MCF 10A (cell line): Measurements from ENCODE around the gene ACTL8. TPM values are rescaled to one million over a fixed set of nuclear protein-coding genes. Genes with fewer than 3 reads are reported as not detected.

Experiments
- BruUV-seq: library from RNA; stranded (reverse); fragments of 400-500 nt; replicated peaks from 2 replicates; lab custom pipeline; 2021; lab: Mats Ljungman, UMichigan
- CTCF ChIA-PET: fragments of 300-600 bp; sonication (Branson Sonifier 250); formaldehyde crosslinking; extraction: SDS; loops from one replicate; lab custom pipeline; 2021; ENCODE audit warnings: antibody characterized with exemption, inconsistent platforms; lab: Yijun Ruan, JAX
- POLR2A ChIA-PET: fragments of 300-600, 350-650 bp; sonication (Branson Sonifier 250); formaldehyde crosslinking; extraction: SDS; loops from one replicate; lab custom pipeline; 2020; ENCODE audit warnings: antibody characterized with exemption, inconsistent platforms; lab: Yijun Ruan, JAX
- DNase-seq: peaks from one replicate; pipeline ENCODE4 v3.0.0-alpha.2; 2018; ENCODE audit not compliant: unreplicated experiment
- H3K27ac Mint-ChIP-seq: one replicate; pipeline ENCODE4 v1.8.0; 2022; ENCODE audit warnings: mild to moderate bottlenecking, low read depth, mixed read lengths; ENCODE audit not compliant: unreplicated experiment
- H3K27me3 Mint-ChIP-seq: one replicate; pipeline ENCODE4 v1.8.0; 2022; ENCODE audit warnings: mixed read lengths; ENCODE audit not compliant: insufficient read depth, unreplicated experiment
- H3K36me3 Mint-ChIP-seq: one replicate; pipeline ENCODE4 v1.8.0; 2022; ENCODE audit warnings: mild to moderate bottlenecking, moderate library complexity, mixed read lengths; ENCODE audit not compliant: insufficient read depth, unreplicated experiment
- H3K4me1 Mint-ChIP-seq: one replicate; pipeline ENCODE4 v1.8.0; 2022; ENCODE audit warnings: mixed read lengths; ENCODE audit not compliant: insufficient read depth, unreplicated experiment
- H3K4me3 Mint-ChIP-seq: one replicate; pipeline ENCODE4 v1.8.0; 2022; ENCODE audit warnings: mild to moderate bottlenecking, moderate library complexity, mixed read lengths; ENCODE audit not compliant: unreplicated experiment
- H3K9me3 Mint-ChIP-seq: one replicate; pipeline ENCODE4 v1.8.0; 2022; ENCODE audit warnings: mixed read lengths; ENCODE audit not compliant: unreplicated experiment
- CTCF ChIP-seq: fragments of 200-600 bp; IDR thresholded peaks from one replicate; pipeline ENCODE4 v1.8.0; 2022; ENCODE audit warnings: antibody characterized with exemption, mild to moderate bottlenecking; ENCODE audit not compliant: unreplicated experiment
- intact Hi-C: fragments of 100-400 bp; cut with micrococcal nuclease; formaldehyde crosslinking; loops from 2 replicates; pipeline ENCODE4 v1.14.1; 2022
- total RNA-seq: library from RNA; stranded (reverse); gene quantifications from 2 replicates; pipeline ENCODE4 v1.2.3, GENCODE V29; 2022

Gene ACTL8
- total RNA-seq, 1 experiment from 2014 or later, result 0.23 TPM

- H3K4me1 Mint-ChIP-seq, result peaks cover 8% of the 10 kb centered on the region
- no peaks in the 10 kb centered on the region for H3K9me3 Mint-ChIP-seq
- POLR2A ChIA-PET, result no interaction called here
- BruUV-seq, result no TSS peak
- intact Hi-C loops, result no loop called here
- no peak for DNase-seq
- TF ChIP-seq CTCF, result no peak
- peaks cover 69% of the 10 kb centered on the region for H3K27me3 Mint-ChIP-seq
- H3K36me3 Mint-ChIP-seq, result no peaks in the 10 kb centered on the region
- CTCF ChIA-PET, result no interaction called here
- H3K27ac Mint-ChIP-seq, result no peak overlapping the region
- H3K4me3 Mint-ChIP-seq, result no peak overlapping the region
Measured at GRCh38 chr1:17798011-17798410, 42.9 kb downstream of the ACTL8 start.

- BruUV-seq, result no TSS peak
- ChIA-PET POLR2A (no interaction called here), CTCF (interaction anchor here (0.6 kb wide), 1 partner anchor 447 kb away, joined by 4 read pairs; no protein-coding TSS in a partner anchor)
- no peaks in the 10 kb centered on the region for H3K9me3 Mint-ChIP-seq
- intact Hi-C loops, result no loop called here
- no peak for TF ChIP-seq CTCF
- peaks cover 8% of the 10 kb centered on the region for H3K4me1 Mint-ChIP-seq
- H3K27me3 Mint-ChIP-seq, result peaks cover 61% of the 10 kb centered on the region
- no peaks in the 10 kb centered on the region for H3K36me3 Mint-ChIP-seq
- DNase-seq, result no peak
- no peak overlapping the region for H3K27ac Mint-ChIP-seq
- no peak overlapping the region for H3K4me3 Mint-ChIP-seq
Measured at GRCh38 chr1:17798799-17799382, 43.8 kb downstream of the ACTL8 start.

GRCh38 chr1:17799642-17800041 lies 44.5 kb downstream of the ACTL8 start:
- no peaks in the 10 kb centered on the region for H3K9me3 Mint-ChIP-seq
- peaks cover 53% of the 10 kb centered on the region for H3K27me3 Mint-ChIP-seq
- ChIA-PET CTCF (no interaction called here), POLR2A (no interaction called here)
- intact Hi-C loops, result no loop called here
- no peak overlapping the region for H3K27ac Mint-ChIP-seq
- H3K4me3 Mint-ChIP-seq, result no peak overlapping the region
- no TSS peak for BruUV-seq
- TF ChIP-seq CTCF, result no peak
- no peaks in the 10 kb centered on the region for H3K36me3 Mint-ChIP-seq
- H3K4me1 Mint-ChIP-seq, result peaks cover 8% of the 10 kb centered on the region
- no peak for DNase-seq

GRCh38 chr1:17802164-17802563 lies 47.0 kb downstream of the ACTL8 start:
- POLR2A ChIA-PET, result no interaction called here

More at GRCh38 chr1:17802164-17802563, 47.0 kb downstream of the ACTL8 start:
- Mint-ChIP-seq H3K27ac (no peak overlapping the region), H3K36me3 (no peaks in the 10 kb centered on the region), H3K9me3 (no peaks in the 10 kb centered on the region), H3K27me3 (peaks cover 34% of the 10 kb centered on the region), H3K4me1 (peaks cover 8% of the 10 kb centered on the region), H3K4me3 (no peak overlapping the region)
- no peak for TF ChIP-seq CTCF
- DNase-seq, result no peak
- BruUV-seq, result no TSS peak
- CTCF ChIA-PET, result interaction anchor here (0.6 kb wide), 1 partner anchor 10 kb away, joined by 3 read pairs; no protein-coding TSS in a partner anchor
- intact Hi-C loops, result no loop called here
